ENCODE data around the gene CPNE6.

Gene CPNE6

DNA sequence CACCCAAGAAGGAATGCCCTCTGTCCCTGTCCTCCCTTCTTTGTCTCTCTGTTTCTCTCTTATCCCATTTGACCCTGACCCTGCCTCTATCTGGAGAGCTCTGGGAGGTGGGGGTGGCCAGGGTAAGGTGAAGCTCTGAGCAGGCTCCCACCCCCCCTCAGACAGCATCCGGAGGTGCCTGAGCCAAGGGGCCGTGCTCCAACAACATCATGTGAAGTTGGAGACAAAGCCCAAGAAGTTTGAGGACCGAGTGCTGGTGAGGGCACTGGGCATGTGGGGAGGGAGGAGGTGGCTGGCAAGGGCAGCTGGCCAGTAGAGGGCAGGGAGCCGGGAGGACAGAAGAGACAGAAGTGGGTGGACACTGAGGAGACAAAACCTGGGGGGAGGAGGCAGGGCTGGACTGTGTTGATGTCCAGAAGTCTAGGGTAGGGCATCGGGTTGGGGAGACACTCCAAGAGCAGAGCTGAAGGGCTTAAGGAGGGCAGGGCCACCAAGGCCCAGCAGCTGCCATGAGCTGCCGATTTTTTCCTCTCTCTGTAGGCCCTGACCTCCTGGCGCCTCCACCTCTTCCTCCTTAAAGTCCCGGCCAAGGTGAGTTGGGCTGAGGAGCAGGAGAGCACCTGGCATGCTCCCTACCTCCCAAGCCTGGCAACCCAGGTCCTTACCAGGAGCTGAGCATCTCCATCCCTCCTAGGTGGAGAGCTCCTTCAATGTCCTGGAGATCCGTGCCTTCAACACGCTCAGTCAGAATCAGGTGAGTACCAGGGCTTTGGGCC lies 17.6 kb upstream of the CPNE6 start:
- DNase-seq (ENCODE audit: low spot score), result no peak
- TF ChIP-seq, protein P1, sequence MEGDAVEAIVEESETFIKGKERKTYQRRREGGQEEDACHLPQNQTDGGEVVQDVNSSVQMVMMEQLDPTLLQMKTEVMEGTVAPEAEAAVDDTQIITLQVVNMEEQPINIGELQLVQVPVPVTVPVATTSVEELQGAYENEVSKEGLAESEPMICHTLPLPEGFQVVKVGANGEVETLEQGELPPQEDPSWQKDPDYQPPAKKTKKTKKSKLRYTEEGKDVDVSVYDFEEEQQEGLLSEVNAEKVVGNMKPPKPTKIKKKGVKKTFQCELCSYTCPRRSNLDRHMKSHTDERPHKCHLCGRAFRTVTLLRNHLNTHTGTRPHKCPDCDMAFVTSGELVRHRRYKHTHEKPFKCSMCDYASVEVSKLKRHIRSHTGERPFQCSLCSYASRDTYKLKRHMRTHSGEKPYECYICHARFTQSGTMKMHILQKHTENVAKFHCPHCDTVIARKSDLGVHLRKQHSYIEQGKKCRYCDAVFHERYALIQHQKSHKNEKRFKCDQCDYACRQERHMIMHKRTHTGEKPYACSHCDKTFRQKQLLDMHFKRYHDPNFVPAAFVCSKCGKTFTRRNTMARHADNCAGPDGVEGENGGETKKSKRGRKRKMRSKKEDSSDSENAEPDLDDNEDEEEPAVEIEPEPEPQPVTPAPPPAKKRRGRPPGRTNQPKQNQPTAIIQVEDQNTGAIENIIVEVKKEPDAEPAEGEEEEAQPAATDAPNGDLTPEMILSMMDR (IDR thresholded peaks at IDR 0.05; ENCODE audit: extremely low read depth, missing control alignments), result no peak

DNA sequence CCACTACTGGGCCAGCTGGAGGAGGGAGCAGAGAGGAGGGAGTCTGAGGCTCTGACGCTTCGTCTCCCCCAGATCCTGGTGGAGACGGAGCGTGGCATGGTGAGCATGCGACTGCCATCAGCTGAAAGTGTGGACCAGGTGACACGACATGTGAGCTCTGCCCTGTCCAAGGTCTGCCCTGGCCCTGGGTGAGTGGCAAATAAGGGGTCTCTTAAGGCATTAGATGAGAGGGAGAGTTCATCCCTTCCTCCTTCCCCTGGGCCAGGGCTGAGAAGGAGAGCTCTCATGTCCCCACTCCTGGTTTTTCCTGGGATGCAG lies 17.1 kb upstream of the CPNE6 start:
- no peak for DNase-seq (ENCODE audit: low spot score)
- TF ChIP-seq, protein P1 (IDR thresholded peaks at IDR 0.05; ENCODE audit: extremely low read depth, missing control alignments), result no peak

DNA sequence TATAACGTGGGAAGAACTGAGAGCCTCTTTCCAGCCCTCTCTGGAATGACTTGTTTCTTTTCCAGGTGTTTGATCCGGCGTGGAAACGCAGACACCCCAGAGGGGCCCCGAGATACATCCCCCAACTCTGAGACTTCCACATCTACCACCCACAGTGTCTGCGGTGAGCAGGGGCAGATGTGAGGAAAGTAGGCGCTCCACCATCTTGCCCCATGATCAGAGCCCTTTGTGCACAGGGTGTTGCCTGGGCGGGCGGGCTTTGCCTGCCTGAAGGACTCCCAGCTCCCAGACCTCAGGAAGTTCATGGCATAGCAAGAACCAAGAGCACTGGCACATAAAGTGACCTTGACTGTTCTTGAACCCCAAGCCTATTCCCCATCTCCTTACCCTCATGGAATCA lies 16.7 kb upstream of the CPNE6 start:
- TF ChIP-seq, protein P1 (IDR thresholded peaks at IDR 0.05; ENCODE audit: extremely low read depth, missing control alignments), result no peak
- no peak for DNase-seq (ENCODE audit: low spot score)

GRCh38 chr14:24055971-24056799 lies 15.2 kb upstream of the CPNE6 start:
- no peak for DNase-seq (ENCODE audit: low spot score)
- TF ChIP-seq, protein P1 (IDR thresholded peaks at IDR 0.05; ENCODE audit: extremely low read depth, missing control alignments), result no peak

DNA sequence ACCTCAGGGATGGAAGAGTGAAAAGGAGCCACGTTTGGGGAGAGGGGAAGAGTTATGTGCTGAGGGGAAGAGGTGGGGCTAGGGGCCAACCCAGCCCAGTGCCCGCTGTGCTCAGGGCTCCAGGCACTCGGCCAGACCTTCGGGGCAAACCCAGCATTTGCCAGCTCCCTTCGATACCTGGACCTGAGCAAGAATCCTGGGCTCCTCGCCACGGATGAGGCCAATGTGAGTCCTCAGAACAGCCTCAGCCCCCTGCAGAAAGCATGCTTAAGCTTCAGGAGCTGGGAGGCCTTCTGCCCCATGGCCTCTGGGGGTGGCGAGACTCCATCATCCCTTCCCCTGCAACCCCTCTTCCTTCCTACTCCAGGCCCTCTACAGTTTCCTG lies 14.6 kb upstream of the CPNE6 start:
- TF ChIP-seq, protein P1 (IDR thresholded peaks at IDR 0.05; ENCODE audit: extremely low read depth, missing control alignments), result no peak
- DNase-seq (ENCODE audit: low spot score), result no peak

DNA sequence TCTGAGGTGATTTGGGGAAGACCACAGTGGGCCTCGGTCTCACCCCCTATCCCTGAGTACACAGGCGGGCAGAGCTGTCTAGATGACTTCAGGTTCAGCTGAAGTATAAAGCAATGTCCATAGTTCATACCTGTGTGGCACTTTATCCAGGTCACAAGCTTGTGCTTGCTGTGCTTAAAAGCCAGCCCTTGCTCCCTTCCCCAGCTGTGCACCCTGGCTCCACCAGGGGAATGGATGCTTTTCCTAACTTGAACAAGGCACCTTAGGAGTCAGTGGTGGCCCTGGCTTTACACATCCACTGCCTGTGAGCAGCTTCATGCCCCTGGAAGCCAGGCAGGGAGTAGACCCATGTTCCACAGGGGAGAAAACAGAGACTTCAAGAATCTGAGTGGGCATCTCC lies 14.1 kb upstream of the CPNE6 start:
- TF ChIP-seq, protein P1 (IDR thresholded peaks at IDR 0.05; ENCODE audit: extremely low read depth, missing control alignments), result no peak
- DNase-seq (ENCODE audit: low spot score), result no peak

DNA sequence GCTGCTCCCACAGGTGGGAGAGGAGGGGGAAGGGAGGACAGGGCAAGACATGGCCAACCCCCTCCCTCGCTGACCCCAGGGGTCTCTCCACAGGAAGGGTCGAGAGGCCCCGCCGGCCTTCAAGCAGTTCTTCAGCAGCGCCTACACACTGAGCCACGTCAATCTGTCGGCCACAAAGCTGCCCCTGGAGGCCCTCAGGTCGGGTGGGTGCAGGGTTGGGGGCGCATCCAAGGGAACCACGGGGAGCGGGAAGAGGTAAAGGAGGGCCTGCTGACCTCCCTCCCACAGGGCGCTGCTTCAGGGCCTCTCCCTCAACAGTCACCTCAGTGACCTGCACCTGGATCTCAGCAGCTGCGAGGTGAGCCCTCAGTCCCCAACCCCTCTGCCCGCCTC lies 13.5 kb upstream of the CPNE6 start:
- TF ChIP-seq, protein P1 (IDR thresholded peaks at IDR 0.05; ENCODE audit: extremely low read depth, missing control alignments), result no peak
- DNase-seq (ENCODE audit: low spot score), result no peak
